ENCODE measurements around the gene NEDD4L.

- no peak for TF ChIP-seq CTCF (IDR thresholded peaks at IDR 0.05; ENCODE audit: insufficient read depth, low read depth, low read length)
- TF ChIP-seq EZH2 (IDR thresholded peaks at IDR 0.05; ENCODE audit: insufficient read depth, low read length): no peak
These were observed 359.9 kb downstream of the NEDD4L start for GRCh38 chr18:58403799-58404455.
